Measurements from ENCODE around the gene RND3.

RND3 gene

DNA sequence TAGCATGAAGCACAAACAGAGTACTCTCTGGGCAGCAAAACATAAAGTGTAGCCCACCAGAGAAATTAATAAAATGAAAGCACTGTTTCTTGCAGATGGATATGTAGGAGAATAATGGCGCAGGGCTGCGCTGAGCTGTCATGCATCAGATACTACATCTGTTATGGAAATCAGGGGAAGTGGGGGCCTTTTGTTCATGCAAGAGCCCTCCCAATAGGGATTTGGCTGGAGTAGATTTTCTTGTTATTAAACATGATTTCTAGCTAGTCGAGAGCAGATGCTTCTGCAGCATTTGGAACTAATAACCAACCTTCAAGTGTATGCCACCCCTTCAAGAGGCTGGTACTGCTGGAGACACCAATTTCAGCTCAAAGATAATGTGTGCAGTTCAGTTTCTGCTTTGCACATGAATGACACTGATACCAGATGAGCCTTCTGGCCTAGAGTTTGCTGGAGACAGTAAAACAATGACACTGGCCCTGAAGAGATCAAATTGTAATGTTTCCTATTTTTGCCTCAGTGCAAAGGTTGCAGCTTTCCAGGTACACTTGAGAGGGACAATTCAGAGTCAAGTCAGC lies 58.0 kb downstream of the RND3 start:
- TF ChIP-seq MAX (IDR thresholded peaks at IDR 0.05; ENCODE audit: low read depth, low read length): no peak
- no peak for TF ChIP-seq MYC (IDR thresholded peaks at IDR 0.05; ENCODE audit: low read depth, low read length)
- TF ChIP-seq CTCF (IDR thresholded peaks at IDR 0.05; ENCODE audit: low read depth, low read length): no peak
- no peak for TF ChIP-seq POLR2A (IDR thresholded peaks at IDR 0.05; ENCODE audit: extremely low read depth, insufficient read length)
- H3K4me3 ChIP-seq (ENCODE audit: low read depth, low read length): no peak overlapping the region
- no peak for DNase-seq (ENCODE audit: low read depth)

DNA sequence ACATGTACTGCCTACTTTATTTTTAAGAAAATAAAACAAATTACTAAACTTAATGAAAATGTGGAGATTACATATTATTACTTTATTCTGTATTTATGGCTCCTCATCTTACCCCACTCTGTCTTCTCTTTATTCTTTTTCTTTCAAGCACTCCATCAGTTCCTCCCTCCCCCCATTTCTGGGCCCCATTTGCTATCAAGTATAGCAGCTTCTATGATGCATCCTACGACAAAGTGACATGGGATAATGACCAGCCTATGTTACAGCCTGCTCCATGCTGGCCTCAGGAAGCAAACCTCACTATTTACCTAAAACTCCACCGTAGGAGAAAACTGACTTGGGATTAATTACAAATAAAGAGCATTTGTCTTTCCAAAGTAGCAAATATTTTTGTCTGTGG lies 58.8 kb downstream of the RND3 start:
- no peak for DNase-seq (ENCODE audit: low read depth)
- no peak overlapping the region for H3K4me3 ChIP-seq (ENCODE audit: low read depth, low read length)
- TF ChIP-seq CTCF (IDR thresholded peaks at IDR 0.05; ENCODE audit: low read depth, low read length): no peak
- no peak for TF ChIP-seq POLR2A (IDR thresholded peaks at IDR 0.05; ENCODE audit: extremely low read depth, insufficient read length)
- no peak for TF ChIP-seq MAX (IDR thresholded peaks at IDR 0.05; ENCODE audit: low read depth, low read length)
- no peak for TF ChIP-seq MYC (IDR thresholded peaks at IDR 0.05; ENCODE audit: low read depth, low read length)

DNA sequence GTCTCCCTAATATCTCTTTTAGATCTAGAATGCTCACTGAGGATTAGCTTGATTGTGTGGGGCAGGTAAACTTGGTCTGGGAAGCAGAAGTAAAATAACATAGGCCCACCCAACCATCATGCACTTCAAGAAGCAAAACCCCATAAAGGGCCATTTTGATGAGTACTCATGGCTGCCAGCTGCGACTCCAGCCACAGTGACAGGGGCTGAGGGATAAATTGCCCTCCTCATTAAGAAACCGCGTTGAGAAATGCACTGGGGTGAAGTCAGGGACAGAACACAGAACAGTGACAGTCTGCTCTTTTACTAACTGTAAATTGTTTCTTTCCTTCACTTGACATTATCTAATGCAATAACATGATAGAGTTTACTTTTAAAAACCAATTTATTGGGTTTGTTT lies 60.2 kb downstream of the RND3 start:
- TF ChIP-seq MYC (IDR thresholded peaks at IDR 0.05; ENCODE audit: low read depth, low read length): no peak
- no peak for TF ChIP-seq POLR2A (IDR thresholded peaks at IDR 0.05; ENCODE audit: extremely low read depth, insufficient read length)
- TF ChIP-seq CTCF (IDR thresholded peaks at IDR 0.05; ENCODE audit: low read depth, low read length): no peak
- TF ChIP-seq MAX (IDR thresholded peaks at IDR 0.05; ENCODE audit: low read depth, low read length): no peak
- DNase-seq (ENCODE audit: low read depth): no peak
- H3K4me3 ChIP-seq (ENCODE audit: low read depth, low read length): no peak overlapping the region

DNA sequence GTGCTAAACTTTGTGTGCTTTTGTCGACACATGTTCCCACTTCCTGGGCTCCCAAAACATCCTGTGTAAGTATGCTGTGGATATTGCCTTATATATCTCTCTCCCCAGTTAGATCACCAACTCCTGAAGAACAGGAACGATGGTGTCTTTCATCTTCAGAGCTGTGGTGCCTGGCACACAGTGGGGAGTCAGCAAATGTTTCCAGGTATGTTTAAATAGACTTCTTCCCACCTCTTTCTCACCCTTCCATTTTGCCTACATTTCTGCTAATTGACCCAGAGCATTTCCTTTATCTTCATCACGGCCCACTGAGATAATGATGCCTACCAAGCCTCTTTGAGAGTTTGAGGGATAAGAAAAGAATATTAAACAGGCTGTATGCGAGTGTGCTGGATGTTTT lies 60.7 kb downstream of the RND3 start:
- no peak overlapping the region for H3K4me3 ChIP-seq (ENCODE audit: low read depth, low read length)
- DNase-seq (ENCODE audit: low read depth): no peak

GRCh38 chr2:150426315-150426714 lies 61.2 kb downstream of the RND3 start:
- no peak for DNase-seq (ENCODE audit: low read depth)
- no peak overlapping the region for H3K4me3 ChIP-seq (ENCODE audit: low read depth, low read length)
- TF ChIP-seq MYC (IDR thresholded peaks at IDR 0.05; ENCODE audit: low read depth, low read length): no peak
- no peak for TF ChIP-seq MAX (IDR thresholded peaks at IDR 0.05; ENCODE audit: low read depth, low read length)
- TF ChIP-seq CTCF (IDR thresholded peaks at IDR 0.05; ENCODE audit: low read depth, low read length): no peak
- TF ChIP-seq POLR2A (IDR thresholded peaks at IDR 0.05; ENCODE audit: extremely low read depth, insufficient read length): no peak

More for the DNA sequence above, 60.7 kb downstream of the RND3 start:
- TF ChIP-seq CTCF (IDR thresholded peaks at IDR 0.05; ENCODE audit: low read depth, low read length) (no peak), MYC (IDR thresholded peaks at IDR 0.05; ENCODE audit: low read depth, low read length) (no peak), MAX (IDR thresholded peaks at IDR 0.05; ENCODE audit: low read depth, low read length) (no peak), POLR2A (IDR thresholded peaks at IDR 0.05; ENCODE audit: extremely low read depth, insufficient read length) (no peak)
